AG09319 (cell line): ENCODE data around the gene RABGAP1L.
A peak's percentile ranks its signal among the peaks of the same experiment; 100 is the strongest.

Experiments
- DNase-seq: peaks from one replicate; pipeline ENCODE4 v3.0.0-alpha.2; 2010; ENCODE audit warnings: low read depth; ENCODE audit errors: extremely low read depth
- TF ChIP-seq, protein P1 (sequence below): IDR thresholded peaks from 2 replicates; pipeline ENCODE4 v1.5.1; 2011; ENCODE audit warnings: low read depth, mild to moderate bottlenecking, inconsistent platforms, low read length, moderate library complexity

RABGAP1L gene

DNA sequence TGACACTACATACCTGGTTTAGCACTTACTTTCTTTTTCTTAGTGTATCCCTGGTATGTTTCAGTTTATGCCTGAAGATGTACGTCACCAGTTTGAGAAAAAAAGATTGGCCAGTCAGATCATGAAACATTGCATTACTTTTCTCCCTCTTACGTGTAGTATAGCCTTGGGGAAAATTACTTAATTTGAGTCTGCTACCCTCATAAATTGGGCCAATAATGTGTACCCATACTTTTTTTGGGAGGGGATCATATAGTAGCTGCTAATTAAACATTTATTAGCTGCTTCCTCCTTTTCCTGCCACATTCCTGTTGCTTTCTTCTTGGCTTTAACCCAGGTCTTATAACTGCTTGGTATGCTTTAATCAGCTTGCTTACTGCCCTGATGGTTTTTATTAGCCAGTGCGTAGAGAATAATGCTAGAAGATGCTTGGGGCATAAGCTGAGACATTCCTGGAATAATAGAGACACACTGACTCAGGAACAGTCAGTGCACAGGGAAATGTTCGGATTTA is 32.1 kb downstream of the RABGAP1L start:
- TF ChIP-seq, protein P1, sequence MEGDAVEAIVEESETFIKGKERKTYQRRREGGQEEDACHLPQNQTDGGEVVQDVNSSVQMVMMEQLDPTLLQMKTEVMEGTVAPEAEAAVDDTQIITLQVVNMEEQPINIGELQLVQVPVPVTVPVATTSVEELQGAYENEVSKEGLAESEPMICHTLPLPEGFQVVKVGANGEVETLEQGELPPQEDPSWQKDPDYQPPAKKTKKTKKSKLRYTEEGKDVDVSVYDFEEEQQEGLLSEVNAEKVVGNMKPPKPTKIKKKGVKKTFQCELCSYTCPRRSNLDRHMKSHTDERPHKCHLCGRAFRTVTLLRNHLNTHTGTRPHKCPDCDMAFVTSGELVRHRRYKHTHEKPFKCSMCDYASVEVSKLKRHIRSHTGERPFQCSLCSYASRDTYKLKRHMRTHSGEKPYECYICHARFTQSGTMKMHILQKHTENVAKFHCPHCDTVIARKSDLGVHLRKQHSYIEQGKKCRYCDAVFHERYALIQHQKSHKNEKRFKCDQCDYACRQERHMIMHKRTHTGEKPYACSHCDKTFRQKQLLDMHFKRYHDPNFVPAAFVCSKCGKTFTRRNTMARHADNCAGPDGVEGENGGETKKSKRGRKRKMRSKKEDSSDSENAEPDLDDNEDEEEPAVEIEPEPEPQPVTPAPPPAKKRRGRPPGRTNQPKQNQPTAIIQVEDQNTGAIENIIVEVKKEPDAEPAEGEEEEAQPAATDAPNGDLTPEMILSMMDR: no peak
- DNase-seq: peak; percentile 71

- no peak for DNase-seq
- TF ChIP-seq, protein P1: no peak
These were observed 35.1 kb downstream of the RABGAP1L start for GRCh38 chr1:174194461-174194860.

DNA sequence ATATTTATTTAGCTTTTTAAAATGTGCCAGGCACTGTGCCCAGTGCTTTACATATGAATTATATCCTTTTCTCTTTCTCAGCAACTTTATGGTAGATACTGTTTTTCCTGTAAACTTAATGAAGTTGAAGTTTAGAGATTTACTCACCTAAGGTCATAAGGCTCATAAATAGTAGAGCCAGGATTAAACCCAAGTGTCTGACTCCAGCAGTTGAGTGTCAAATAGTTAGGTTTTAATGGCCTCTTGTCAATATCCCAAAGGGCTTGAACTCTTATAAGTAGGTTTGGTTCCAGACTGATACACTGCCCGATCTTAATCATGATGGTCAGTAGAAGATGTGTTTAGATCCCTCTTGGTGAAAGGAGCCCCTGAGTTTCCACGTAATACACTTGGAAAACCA is 37.8 kb downstream of the RABGAP1L start:
- DNase-seq: no peak
- TF ChIP-seq, protein P1: no peak

DNA sequence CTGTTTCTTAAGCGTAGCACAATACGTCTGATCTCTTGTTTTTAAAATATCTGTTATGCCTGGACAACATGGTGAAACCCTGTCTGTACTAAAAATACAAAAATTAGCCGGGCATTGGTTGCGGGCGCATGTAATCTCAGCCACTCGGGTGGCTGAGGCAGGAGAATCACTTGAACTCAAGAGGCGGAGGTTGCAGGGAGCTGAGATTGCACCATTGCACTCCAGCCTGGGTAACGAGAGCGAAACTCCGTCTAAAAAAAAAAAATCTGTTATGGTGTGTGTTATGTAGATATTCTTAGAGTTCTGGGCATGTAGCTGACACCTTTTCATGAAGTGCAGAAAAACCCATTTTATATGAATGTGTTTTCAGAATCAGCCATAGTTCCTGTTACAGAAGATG is 38.2 kb downstream of the RABGAP1L start:
- DNase-seq: no peak
- TF ChIP-seq, protein P1: no peak

GRCh38 chr1:174198202-174198601 is 38.9 kb downstream of the RABGAP1L start:
- TF ChIP-seq, protein P1: no peak
- DNase-seq: no peak

GRCh38 chr1:174200746-174201145 is 41.4 kb downstream of the RABGAP1L start:
- TF ChIP-seq, protein P1: no peak
- no peak for DNase-seq

GRCh38 chr1:174204697-174205308 is 45.5 kb downstream of the RABGAP1L start:
- DNase-seq: no peak
- TF ChIP-seq, protein P1: no peak
